HepG2 (cell line): ENCODE measurements around the gene MMP19. TPM values are rescaled to one million over a fixed set of nuclear protein-coding genes. Genes with fewer than 3 reads are reported as not detected.

Source experiments
- ARID5B ChIP-seq: IDR thresholded peaks from 2 replicates; pipeline ENCODE4 v1.4.0; 2020; ENCODE audit warnings: mild to moderate bottlenecking, missing genetic modification reagents
- GATA4 ChIP-seq: sonication (generic); IDR thresholded peaks from 2 replicates; pipeline ENCODE4 v1.6.1; 2016; ENCODE audit warnings: antibody characterized with exemption, low read depth, borderline replicate concordance
- GLMP ChIP-seq: sonication (generic); formaldehyde crosslinking; IDR thresholded peaks from 2 replicates; pipeline ENCODE4 v1.9.0; 2021; ENCODE audit warnings: missing genetic modification reagents, mild to moderate bottlenecking, borderline replicate concordance
- GRHL1 ChIP-seq: sonication (generic); formaldehyde crosslinking; conservative IDR thresholded peaks from 2 replicates; pipeline ENCODE4 v1.8.0; 2022; ENCODE audit warnings: missing genetic modification reagents
- ISL2 ChIP-seq: sonication (generic); formaldehyde crosslinking; IDR thresholded peaks from 2 replicates; pipeline ENCODE4 v1.5.0; 2020; ENCODE audit warnings: missing genetic modification reagents
- JUND ChIP-seq: sonication (generic); formaldehyde crosslinking; IDR thresholded peaks from 2 replicates; pipeline ENCODE4 v1.8.0; 2022; ENCODE audit warnings: mild to moderate bottlenecking, missing genetic modification reagents
- MTA3 ChIP-seq: sonication (generic); formaldehyde crosslinking; IDR thresholded peaks from 2 replicates; pipeline ENCODE4 v1.4.0; 2020; ENCODE audit warnings: missing genetic modification reagents
- MTF1 ChIP-seq: sonication (generic); formaldehyde crosslinking; IDR thresholded peaks from 2 replicates; pipeline ENCODE4 v1.5.0; 2020; ENCODE audit warnings: missing genetic modification reagents
- TARDBP ChIP-seq: sonication (generic); formaldehyde crosslinking; IDR thresholded peaks from 2 replicates; pipeline ENCODE4 v1.8.0; 2022; ENCODE audit warnings: mild to moderate bottlenecking, missing genetic modification reagents
- TBP ChIP-seq: sonication (generic); formaldehyde crosslinking; IDR thresholded peaks from 2 replicates; pipeline ENCODE4 v1.5.0; 2020; ENCODE audit warnings: missing genetic modification reagents
- TGIF2 ChIP-seq: IDR thresholded peaks from 2 replicates; pipeline ENCODE4 v1.6.1; 2016; ENCODE audit warnings: control low read depth, missing compliant biosample characterization
- ZIK1 ChIP-seq: sonication (generic); formaldehyde crosslinking; IDR thresholded peaks from 2 replicates; pipeline ENCODE4 v1.5.0; 2020; ENCODE audit warnings: mild to moderate bottlenecking, low read depth, missing genetic modification reagents, borderline replicate concordance
- ZNF280D ChIP-seq: sonication (generic); formaldehyde crosslinking; IDR thresholded peaks from 2 replicates; pipeline ENCODE4 v1.5.1; 2020; ENCODE audit warnings: mild to moderate bottlenecking, missing genetic modification reagents
- ZNF335 ChIP-seq: sonication (generic); formaldehyde crosslinking; IDR thresholded peaks from 2 replicates; pipeline ENCODE4 v1.4.0; 2020; ENCODE audit warnings: missing genetic modification reagents
- ZNF530 ChIP-seq: sonication (generic); formaldehyde crosslinking; IDR thresholded peaks from 2 replicates; pipeline ENCODE4 v1.5.0; 2020; ENCODE audit warnings: low read depth, mild to moderate bottlenecking, missing genetic modification reagents
- ZNF580 ChIP-seq: IDR thresholded peaks from 2 replicates; pipeline ENCODE4 v1.6.1; 2016; ENCODE audit warnings: low read depth, borderline replicate concordance
- polyA plus RNA-seq, 8 experiments: library from polyadenylated mRNA; depleted of rRNA in 3 of 8; stranded (reverse) in 7 of 8; unstranded in 1 of 8; fragments of >200 nt; fragmentation: Illumina TruSeq in 4 of 8; extraction: Trizol in 4 of 8; gene quantifications; 2 replicates each; pipeline versions ENCODE4 v1.2.1 to v1.2.3, GENCODE V29; 2011 to 2016; ENCODE audit warnings: low read depth in 4 of 8, missing spikeins in 1 of 8, mixed read lengths in 1 of 8; ENCODE audit not compliant: insufficient read depth in 1 of 8
- total RNA-seq, 5 experiments: library from RNA; depleted of rRNA; stranded (reverse); fragments of >200 nt; fragmentation: Illumina TruSeq; extraction: Trizol; gene quantifications; 2 replicates each; pipeline ENCODE4 v1.2.3, GENCODE V29; 2016; ENCODE audit warnings: low read depth in 1 of 5

MMP19 gene
- total and polyA plus RNA-seq, 2 of the 13 experiments (the other 11 are each of a cell fraction or from before 2014, with no cell fraction given) = 0.07 to 0.08 TPM

GRCh38 chr12:55817345-55818139, 25.2 kb downstream of the MMP19 start, which contains the start of the genes ORMDL2 and SARNP (continued):
- TF ChIP-seq ZNF280D (CRISPR knock-in tag) (peak; percentile 59; the same call in 1 of the 2 replicates), TBP (CRISPR knock-in tag) (no peak), GRHL1 (CRISPR knock-in tag) (no peak), ZNF530 (CRISPR knock-in tag) (no peak), ARID5B (CRISPR knock-in tag) (no peak), GATA4 (no peak), ZNF335 (CRISPR knock-in tag) (peak; percentile 66; the same call in 1 of the 2 replicates), GLMP (CRISPR knock-in tag) (no peak), TGIF2 (CRISPR knock-in tag) (no peak; the same call in 1 of the 2 replicates), MTA3 (no peak), JUND (0 out of 2 replicates have a peak, but pooled peaks have one; percentile 25), MTF1 (CRISPR knock-in tag) (no peak), TARDBP (CRISPR knock-in tag) (0 out of 2 replicates have a peak, but pooled peaks have one; percentile 22), ZNF580 (CRISPR knock-in tag) (no peak), ZIK1 (CRISPR knock-in tag) (no peak), ISL2 (CRISPR knock-in tag) (no peak; the same call in 1 of the 2 replicates)
